Measurements from ENCODE around the gene SERINC1. TPM values are rescaled to one million over a fixed set of nuclear protein-coding genes. Genes with fewer than 3 reads are reported as not detected.
"Not testable (repeated sequence)": the region's sequence is repeated elsewhere in the genome, so short reads cannot be mapped to it uniquely, and the experiment has no call there.

Gene SERINC1
- total RNA-seq = 216 TPM
- long read RNA-seq, transcript SERINC1-201 (10 exons, 3,137 nt) = major isoform, 263 of 311 reads
- long read RNA-seq, partial matches to known transcripts = 25 of 311 reads
- long read RNA-seq, other reads (novel, unspliced or antisense) = 23 of 311 reads

GRCh38 chr6:122471107-122472021 is at the start of gene SERINC1:
Gene SERINC1, minus strand, starts transcription at chr6:122471807. Its CDS starts 70 bp downstream, at chr6:122471737.
- no peaks in the 10 kb centered on the region for H3K9me3 ChIP-seq
- no peak for TF ChIP-seq CTCF (IDR thresholded peaks at IDR 0.05)
- peak within 1 kb of the TSS; percentile 79 for H3K4me3 ChIP-seq
- H3K27ac ChIP-seq = peak within 1 kb of the TSS; percentile 98
- H3K36me3 ChIP-seq = peaks cover under 1% of the 10 kb centered on the region
- intact Hi-C loops (cut with DNase I) = no loop called here
- DNase-seq = peak; percentile 97
- no peaks in the 10 kb centered on the region for H3K27me3 ChIP-seq (ENCODE audit: low read depth)
- ATAC-seq = peak; percentile 99
- peaks cover 46% of the 10 kb centered on the region for H3K4me1 ChIP-seq

- no peaks in the 10 kb centered on the region for H3K27me3 ChIP-seq (ENCODE audit: low read depth)
- no peaks in the 10 kb centered on the region for H3K9me3 ChIP-seq
- H3K36me3 ChIP-seq = no peaks in the 10 kb centered on the region
- DNase-seq (no peak), ATAC-seq (no peak)
- intact Hi-C loops (cut with DNase I) = no loop called here
- no peaks in the 10 kb centered on the region for H3K4me1 ChIP-seq
- TF ChIP-seq CTCF (IDR thresholded peaks at IDR 0.05) = no peak
- no peak overlapping the region for H3K27ac ChIP-seq
- no peak overlapping the region for H3K4me3 ChIP-seq
Measured at GRCh38 chr6:122511193-122511924, 39.8 kb upstream of the SERINC1 start.

GRCh38 chr6:122505170-122505569 is 33.6 kb upstream of the SERINC1 start:
- H3K27ac ChIP-seq; H3K36me3 ChIP-seq; H3K4me1 ChIP-seq; ATAC-seq; DNase-seq; H3K4me3 ChIP-seq; H3K27me3 ChIP-seq (ENCODE audit: low read depth); intact Hi-C loops (cut with DNase I): not testable (repeated sequence)
- H3K9me3 ChIP-seq = peaks cover 43% of the 10 kb centered on the region

GRCh38 chr6:122501475-122501874 is 29.9 kb upstream of the SERINC1 start:
- ATAC-seq (no peak), DNase-seq (no peak)
- intact Hi-C loops (cut with DNase I) = no loop called here
- Histone ChIP-seq H3K27ac (no peak overlapping the region), H3K36me3 (no peaks in the 10 kb centered on the region), H3K4me1 (no peaks in the 10 kb centered on the region), H3K27me3 (ENCODE audit: low read depth) (no peaks in the 10 kb centered on the region), H3K4me3 (no peak overlapping the region), H3K9me3 (peaks cover 48% of the 10 kb centered on the region)
- no peak for TF ChIP-seq CTCF (IDR thresholded peaks at IDR 0.05)

GRCh38 chr6:122495612-122496011 is 24.0 kb upstream of the SERINC1 start:
- intact Hi-C loops (cut with DNase I) = no loop called here
- Histone ChIP-seq H3K36me3 (no peaks in the 10 kb centered on the region), H3K4me3 (no peak overlapping the region), H3K9me3 (peaks cover 5% of the 10 kb centered on the region), H3K27ac (no peak overlapping the region), H3K4me1 (no peaks in the 10 kb centered on the region), H3K27me3 (ENCODE audit: low read depth) (no peaks in the 10 kb centered on the region)
- ATAC-seq = no peak
- TF ChIP-seq CTCF (IDR thresholded peaks at IDR 0.05) = no peak
- no peak for DNase-seq
